ENCODE data around the gene SPATS1. TPM values are rescaled to one million over a fixed set of nuclear protein-coding genes. Genes with fewer than 3 reads are reported as not detected.

The SPATS1 gene
- total and polyA plus RNA-seq, 2 of the 4 experiments (the other 2 are of a cell fraction) = not detected

GRCh38 chr6:44338228-44339122, 4.0 kb upstream of the SPATS1 start (continued):
- no peak for TF ChIP-seq MAZ (IDR thresholded peaks at IDR 0.05; ENCODE audit: borderline replicate concordance, low read depth, low read length)

GRCh38 chr6:44339301-44339700, 3.1 kb upstream of the SPATS1 start:
- intact Hi-C loops (cut with micrococcal nuclease) (no loop called here), in situ Hi-C loops (cut with MboI; ENCODE audit: low sequenced_read_pairs) (loop anchor here (5.0 to 10.0 kb wide), 2 partner anchors 57 to 174 kb away; no protein-coding TSS in a partner anchor), dilution Hi-C loops (cut with HindIII; ENCODE audit: low sequenced_read_pairs, unreplicated experiment) (no loop called here)
- Histone ChIP-seq H3K23ac (ENCODE audit: low read depth, low read length) (no peak overlapping the region), H3K4ac (ENCODE audit: low read depth, low read length) (no peak overlapping the region), H3K27me3 (ENCODE audit: control insufficient read depth, insufficient read depth, low read length) (peaks cover 55% of the 10 kb centered on the region), H3K18ac (ENCODE audit: low read depth, low read length) (no peak overlapping the region), H4K5ac (ENCODE audit: low read depth, low read length) (no peak overlapping the region), H3K9me1 (ENCODE audit: insufficient read depth, low read length) (no peaks in the 10 kb centered on the region), H3K56ac (ENCODE audit: extremely low read depth, insufficient read depth, low read length) (no peak overlapping the region), H4K91ac (ENCODE audit: insufficient read depth, low read depth, low read length) (no peak overlapping the region), H3K27ac (ENCODE audit: insufficient read depth, low read length) (no peak overlapping the region), H2BK15ac (ENCODE audit: low read depth, low read length) (no peak overlapping the region), H3K4me3 (ENCODE audit: insufficient read depth, low read depth, low read length) (no peak overlapping the region), H3K14ac (replicated peaks; ENCODE audit: low read depth, low read length) (no peak overlapping the region), H4K8ac (ENCODE audit: low read depth in 2 of 2, low read length in 2 of 2) (no peak overlapping the region), H2BK20ac (ENCODE audit: low read depth, low read length) (no peak overlapping the region), H3K79me1 (ENCODE audit: low read depth in 1 of 2, low read length in 2 of 2) (no peaks in the 10 kb centered on the region), H2BK5ac (ENCODE audit: low read depth, low read length, poor library complexity, severe bottlenecking) (no peak overlapping the region), H2AFZ (replicated peaks; ENCODE audit: low read length, poor library complexity) (no peak overlapping the region), H4K20me1 (ENCODE audit: insufficient read depth, low read length) (no peaks in the 10 kb centered on the region), H3K4me1 (ENCODE audit: control insufficient read depth, insufficient read depth, low read length) (no peaks in the 10 kb centered on the region), H3K9me3 (ENCODE audit: control insufficient read depth, insufficient read depth, low read length) (no peaks in the 10 kb centered on the region), H3K9ac (ENCODE audit: low read depth, low read length) (no peak overlapping the region), H2AK9ac (replicated peaks; ENCODE audit: low read depth, low read length, poor library complexity) (no peak overlapping the region), H2AK5ac (ENCODE audit: low read depth, low read length) (no peak overlapping the region), H2BK120ac (ENCODE audit: low read depth, low read length) (no peak overlapping the region), H3K36me3 (ENCODE audit: control insufficient read depth, insufficient read depth, low read length) (no peaks in the 10 kb centered on the region), H3K4me2 (ENCODE audit: low read depth, low read length) (no peak overlapping the region)
- no TSS peak for BruUV-seq (replicated peaks)
- TF ChIP-seq MAZ (IDR thresholded peaks at IDR 0.05; ENCODE audit: borderline replicate concordance, low read depth, low read length) (no peak), RAD21 (IDR thresholded peaks at IDR 0.05; ENCODE audit: low read length) (no peak), MXI1 (IDR thresholded peaks at IDR 0.05; ENCODE audit: borderline replicate concordance, low read depth, low read length) (no peak), SMC3 (IDR thresholded peaks at IDR 0.05; ENCODE audit: low read depth, low read length) (no peak), BHLHE40 (IDR thresholded peaks at IDR 0.05; ENCODE audit: low read depth, low read length) (no peak), CHD1 (IDR thresholded peaks at IDR 0.05; ENCODE audit: low read depth, low read length) (no peak), RCOR1 (IDR thresholded peaks at IDR 0.05; ENCODE audit: insufficient replicate concordance, low read length) (no peak), NFE2L2 (IDR thresholded peaks at IDR 0.05; ENCODE audit: low read depth, low read length) (no peak), CTCF (conservative IDR thresholded peaks at IDR 0.05; ENCODE audit: low read depth, low read length) (no peak), ELK1 (IDR thresholded peaks at IDR 0.05; ENCODE audit: borderline replicate concordance, low read depth, low read length) (no peak), CEBPB (IDR thresholded peaks at IDR 0.05; ENCODE audit: low read depth, low read length) (no peak)
- DNase-seq (no peak), ATAC-seq (ENCODE audit: low read depth) (no peak)
- 58% methylated on average over 4 of the region's 5 CpGs; no CpG with 5 or more reads in 1 of the 2 experiments for WGBS, 2 experiments (ENCODE audit: extremely low coverage in 2 of 2, insufficient read length in 1 of 2)
- ChIA-PET POLR2A (ENCODE audit: unreplicated experiment) (no interaction called here), CTCF (interaction anchor here (1.1 to 1.9 kb wide), 3 partner anchors 71 to 149 kb away, joined by 3 to 12 read pairs (median 4); no protein-coding TSS in a partner anchor)
